Hindlimb muscle (tissue), 1 donor: ENCODE measurements around the gene FRY. TPM values are rescaled to one million over a fixed set of nuclear protein-coding genes. Genes with fewer than 3 reads are reported as not detected.
A peak's percentile ranks its signal among the peaks of the same experiment; 100 is the strongest.

Experiments used
- DNase-seq: peaks from one replicate; pipeline ENCODE4 v3.0.0-alpha.2; 2013
- polyA plus RNA-seq: library from polyadenylated mRNA; unstranded; fragments of 120-200 nt; gene quantifications from one replicate; pipeline ENCODE4 v1.2.1, GENCODE V29; 2013; ENCODE audit not compliant: insufficient read length

Gene FRY
- polyA plus RNA-seq, 1 donor = 65.2 TPM

- peak; percentile 95 for DNase-seq
These were observed 283.9 kb downstream of the FRY start, which contains the start of the genes BRCA2 and ZAR1L for GRCh38 chr13:32315238-32316027. TSS of gene BRCA2 (plus strand) at chr13:32315508. CDS start at chr13:32316461, 953 bp downstream. TSS of gene ZAR1L (minus strand) at chr13:32315363. CDS start at chr13:32311925, 3,438 bp downstream.

GRCh38 chr13:32316028-32316339 is 284.4 kb downstream of the FRY start:
- no peak for DNase-seq

- no peak for DNase-seq
These were observed 284.9 kb downstream of the FRY start for GRCh38 chr13:32316501-32316900.

GRCh38 chr13:32317716-32318465 is 286.3 kb downstream of the FRY start:
- DNase-seq = no peak

GRCh38 chr13:32320528-32320927 is 289.0 kb downstream of the FRY start:
- no peak for DNase-seq

- no peak for DNase-seq
These were observed 292.3 kb downstream of the FRY start for GRCh38 chr13:32323912-32324311.

GRCh38 chr13:32330441-32330840 is 298.9 kb downstream of the FRY start:
- no peak for DNase-seq

GRCh38 chr13:32334671-32335070 is 303.1 kb downstream of the FRY start:
- DNase-seq = no peak

GRCh38 chr13:32340914-32341313 is 309.3 kb downstream of the FRY start:
- DNase-seq = no peak

- DNase-seq = no peak
These were observed 316.1 kb downstream of the FRY start for GRCh38 chr13:32347651-32348050.
